ENCODE measurements around the gene MYO10. TPM values are rescaled to one million over a fixed set of nuclear protein-coding genes. Genes with fewer than 3 reads are reported as not detected.

The MYO10 gene
- total and polyA plus RNA-seq, 4 experiments from 2014 or later, result 0.05 to 0.17 TPM; not detected in 2

- ChIA-PET CTCF (ENCODE audit: partially characterized antibody) (interaction anchor here (1.2 to 3.8 kb wide), 4 partner anchors 8 to 120 kb away, joined by 3 to 15 read pairs (median 6); partner anchors contain the start of gene RETREG1), POLR2A (ENCODE audit: partially characterized antibody) (no interaction called here)
- H3K4me3 Mint-ChIP-seq, result no peak overlapping the region
- peaks cover 3 to 5% of the 10 kb centered on the region in 2 donors for H3K27me3 Mint-ChIP-seq
- H3K27ac Mint-ChIP-seq, result peak overlapping the region in 1 of 7 donors; percentile 43
- H3K4me3 ChIP-seq (ENCODE audit: low read length in 2 of 2), result no peak overlapping the region
- no peaks in the 10 kb centered on the region for H3K36me3 Mint-ChIP-seq
- H3K4me1 ChIP-seq (ENCODE audit: insufficient read depth, low read length), result no peaks in the 10 kb centered on the region
- H3K27ac ChIP-seq (ENCODE audit: low read depth, low read length), result no peak overlapping the region
- H3K9me3 ChIP-seq (ENCODE audit: control insufficient read depth in 1 of 2, low read length in 2 of 2), result no peaks in the 10 kb centered on the region
- peaks cover 0 to 3% (median 0%) of the 10 kb centered on the region in 4 donors for H3K4me1 Mint-ChIP-seq
- no peaks in the 10 kb centered on the region for H3K36me3 ChIP-seq (ENCODE audit: insufficient read depth, low read length)
- no peak for DNase-seq
- H3K27me3 ChIP-seq (ENCODE audit: insufficient read depth, low read length), result no peaks in the 10 kb centered on the region
- intact Hi-C loops (cut with micrococcal nuclease), result no loop called here
- no peaks in the 10 kb centered on the region for H3K9me3 Mint-ChIP-seq
These were observed 271.7 kb downstream of the MYO10 start for GRCh38 chr5:16664368-16664767.

GRCh38 chr5:16663840-16664239 is 272.2 kb downstream of the MYO10 start:
- no peak overlapping the region for H3K4me3 ChIP-seq (ENCODE audit: low read length in 2 of 2)
- DNase-seq, result no peak
- intact Hi-C loops (cut with micrococcal nuclease), result no loop called here
- no peaks in the 10 kb centered on the region for H3K9me3 Mint-ChIP-seq
- peaks cover 0 to 3% (median 0%) of the 10 kb centered on the region in 4 donors for H3K4me1 Mint-ChIP-seq
- no peaks in the 10 kb centered on the region for H3K36me3 ChIP-seq (ENCODE audit: insufficient read depth, low read length)
- H3K4me1 ChIP-seq (ENCODE audit: insufficient read depth, low read length), result no peaks in the 10 kb centered on the region
- no peak overlapping the region for H3K27ac Mint-ChIP-seq
- CTCF ChIA-PET (ENCODE audit: partially characterized antibody), result interaction anchor here (1.1 to 2.3 kb wide), 3 partner anchors 9 to 157 kb away, joined by 3 to 7 read pairs (median 4); partner anchors contain the start of gene RETREG1
- peaks cover 3 to 5% of the 10 kb centered on the region in 2 donors for H3K27me3 Mint-ChIP-seq
- H3K27me3 ChIP-seq (ENCODE audit: insufficient read depth, low read length), result no peaks in the 10 kb centered on the region
- no peaks in the 10 kb centered on the region for H3K36me3 Mint-ChIP-seq
- POLR2A ChIA-PET (ENCODE audit: partially characterized antibody), result no interaction called here
- H3K4me3 Mint-ChIP-seq, result no peak overlapping the region
- no peak overlapping the region for H3K27ac ChIP-seq (ENCODE audit: low read depth, low read length)
- H3K9me3 ChIP-seq (ENCODE audit: control insufficient read depth in 1 of 2, low read length in 2 of 2), result no peaks in the 10 kb centered on the region

DNA sequence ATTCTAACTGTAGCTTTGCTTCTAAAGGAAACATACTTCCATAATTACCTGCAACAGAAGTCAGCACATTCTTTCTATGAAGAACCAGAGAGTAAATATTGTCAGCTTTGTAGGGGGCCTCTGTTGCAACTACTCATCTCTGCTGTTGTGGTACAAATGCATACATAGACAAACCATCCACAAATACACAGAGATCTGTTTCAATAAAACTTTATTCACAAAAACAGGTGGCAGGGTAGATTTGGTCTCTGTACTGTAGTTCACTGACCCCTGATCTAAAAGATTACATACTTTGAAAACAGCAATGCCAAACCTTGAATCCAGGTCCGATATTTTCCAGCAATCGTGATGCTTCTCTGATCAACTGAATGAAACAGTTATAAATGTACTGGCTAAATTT is 274.4 kb downstream of the MYO10 start:
- Mint-ChIP-seq H3K4me3 (no peak overlapping the region), H3K4me1 (peaks cover 0 to 1% (median 0%) of the 10 kb centered on the region in 4 donors), H3K9me3 (peaks cover 0 to 3% (median under 1%) of the 10 kb centered on the region in 8 donors), H3K27ac (no peak overlapping the region), H3K27me3 (peaks cover 3 to 5% of the 10 kb centered on the region in 2 donors), H3K36me3 (no peaks in the 10 kb centered on the region)
- intact Hi-C loops (cut with micrococcal nuclease), result no loop called here
- POLR2A ChIA-PET (ENCODE audit: partially characterized antibody), result no interaction called here
- H3K4me1 ChIP-seq (ENCODE audit: insufficient read depth, low read length), result no peaks in the 10 kb centered on the region
- no peaks in the 10 kb centered on the region for H3K36me3 ChIP-seq (ENCODE audit: insufficient read depth, low read length)
- CTCF ChIA-PET (ENCODE audit: partially characterized antibody), result interaction anchor here (1.6 kb wide), 1 partner anchor 14 kb away, joined by 5 read pairs; no protein-coding TSS in a partner anchor
- no peak overlapping the region for H3K4me3 ChIP-seq (ENCODE audit: low read length in 2 of 2)
- H3K9me3 ChIP-seq (ENCODE audit: control insufficient read depth in 1 of 2, low read length in 2 of 2), result no peaks in the 10 kb centered on the region
- no peak for DNase-seq
- no peak overlapping the region for H3K27ac ChIP-seq (ENCODE audit: low read depth, low read length)
- no peaks in the 10 kb centered on the region for H3K27me3 ChIP-seq (ENCODE audit: insufficient read depth, low read length)

- Mint-ChIP-seq H3K4me3 (no peak overlapping the region), H3K9me3 (peaks cover 0 to 4% (median under 1%) of the 10 kb centered on the region in 8 donors), H3K4me1 (no peaks in the 10 kb centered on the region), H3K36me3 (no peaks in the 10 kb centered on the region), H3K27ac (no peak overlapping the region), H3K27me3 (peaks cover 3 to 9% of the 10 kb centered on the region in 2 donors)
- Histone ChIP-seq H3K36me3 (ENCODE audit: insufficient read depth, low read length) (no peaks in the 10 kb centered on the region), H3K9me3 (ENCODE audit: control insufficient read depth in 1 of 2, low read length in 2 of 2) (no peaks in the 10 kb centered on the region), H3K27me3 (ENCODE audit: insufficient read depth, low read length) (no peaks in the 10 kb centered on the region), H3K27ac (ENCODE audit: low read depth, low read length) (no peak overlapping the region), H3K4me3 (ENCODE audit: low read length in 2 of 2) (no peak overlapping the region), H3K4me1 (ENCODE audit: insufficient read depth, low read length) (no peaks in the 10 kb centered on the region)
- ChIA-PET CTCF (ENCODE audit: partially characterized antibody) (interaction anchor here (1.6 kb wide), 1 partner anchor 15 kb away, joined by 5 read pairs; no protein-coding TSS in a partner anchor), POLR2A (ENCODE audit: partially characterized antibody) (no interaction called here)
- no peak for DNase-seq
- intact Hi-C loops (cut with micrococcal nuclease), result no loop called here
These were observed 275.1 kb downstream of the MYO10 start for GRCh38 chr5:16660982-16661381.

DNA sequence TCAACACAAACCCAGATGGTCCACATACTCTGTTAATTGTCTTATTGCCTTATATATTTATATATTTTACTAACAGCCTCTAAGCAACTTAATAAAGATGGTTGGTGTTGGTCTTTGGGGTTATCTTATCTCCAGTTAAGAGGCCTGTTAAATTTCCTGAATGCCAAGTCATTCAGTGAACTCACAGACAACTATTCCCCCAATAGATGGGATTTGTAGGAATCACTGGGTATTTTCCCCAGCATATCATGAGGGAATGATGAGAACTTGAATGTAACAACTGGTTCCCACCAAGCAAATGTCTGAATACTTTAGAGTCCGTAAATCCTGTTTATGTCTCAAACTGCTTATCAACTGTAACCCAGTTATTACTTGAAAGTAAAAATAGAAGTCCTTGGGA is 276.6 kb downstream of the MYO10 start:
- Mint-ChIP-seq H3K27me3 (peaks cover 3 to 9% of the 10 kb centered on the region in 2 donors), H3K4me1 (no peaks in the 10 kb centered on the region), H3K27ac (no peak overlapping the region), H3K9me3 (peaks cover 0 to 4% (median under 1%) of the 10 kb centered on the region in 8 donors), H3K4me3 (no peak overlapping the region), H3K36me3 (no peaks in the 10 kb centered on the region)
- H3K9me3 ChIP-seq (ENCODE audit: control insufficient read depth in 1 of 2, low read length in 2 of 2), result no peaks in the 10 kb centered on the region
- H3K4me3 ChIP-seq (ENCODE audit: low read length in 2 of 2), result no peak overlapping the region
- no peak overlapping the region for H3K27ac ChIP-seq (ENCODE audit: low read depth, low read length)
- intact Hi-C loops (cut with micrococcal nuclease), result no loop called here
- H3K27me3 ChIP-seq (ENCODE audit: insufficient read depth, low read length), result no peaks in the 10 kb centered on the region
- no peaks in the 10 kb centered on the region for H3K4me1 ChIP-seq (ENCODE audit: insufficient read depth, low read length)
- no peaks in the 10 kb centered on the region for H3K36me3 ChIP-seq (ENCODE audit: insufficient read depth, low read length)
- POLR2A ChIA-PET (ENCODE audit: partially characterized antibody), result no interaction called here
- CTCF ChIA-PET (ENCODE audit: partially characterized antibody), result interaction anchor here (0.7 kb wide), 1 partner anchor 107 kb away, joined by 3 read pairs; no protein-coding TSS in a partner anchor
- DNase-seq, result no peak

- Mint-ChIP-seq H3K36me3 (no peaks in the 10 kb centered on the region), H3K4me1 (no peaks in the 10 kb centered on the region), H3K4me3 (no peak overlapping the region), H3K27me3 (peaks cover 3 to 4% of the 10 kb centered on the region in 2 donors), H3K27ac (no peak overlapping the region), H3K9me3 (peaks cover 0 to 4% (median under 1%) of the 10 kb centered on the region in 8 donors)
- Histone ChIP-seq H3K36me3 (ENCODE audit: insufficient read depth, low read length) (no peaks in the 10 kb centered on the region), H3K9me3 (ENCODE audit: control insufficient read depth in 1 of 2, low read length in 2 of 2) (no peaks in the 10 kb centered on the region), H3K27me3 (ENCODE audit: insufficient read depth, low read length) (no peaks in the 10 kb centered on the region), H3K27ac (ENCODE audit: low read depth, low read length) (no peak overlapping the region), H3K4me1 (ENCODE audit: insufficient read depth, low read length) (no peaks in the 10 kb centered on the region), H3K4me3 (ENCODE audit: low read length in 2 of 2) (no peak overlapping the region)
- intact Hi-C loops (cut with micrococcal nuclease), result no loop called here
- ChIA-PET CTCF (ENCODE audit: partially characterized antibody) (interaction anchor here (2.0 kb wide), 1 partner anchor 10 kb away, joined by 6 read pairs; no protein-coding TSS in a partner anchor), POLR2A (ENCODE audit: partially characterized antibody) (no interaction called here)
- no peak for DNase-seq
These were observed 279.4 kb downstream of the MYO10 start for GRCh38 chr5:16656561-16657191.

DNA sequence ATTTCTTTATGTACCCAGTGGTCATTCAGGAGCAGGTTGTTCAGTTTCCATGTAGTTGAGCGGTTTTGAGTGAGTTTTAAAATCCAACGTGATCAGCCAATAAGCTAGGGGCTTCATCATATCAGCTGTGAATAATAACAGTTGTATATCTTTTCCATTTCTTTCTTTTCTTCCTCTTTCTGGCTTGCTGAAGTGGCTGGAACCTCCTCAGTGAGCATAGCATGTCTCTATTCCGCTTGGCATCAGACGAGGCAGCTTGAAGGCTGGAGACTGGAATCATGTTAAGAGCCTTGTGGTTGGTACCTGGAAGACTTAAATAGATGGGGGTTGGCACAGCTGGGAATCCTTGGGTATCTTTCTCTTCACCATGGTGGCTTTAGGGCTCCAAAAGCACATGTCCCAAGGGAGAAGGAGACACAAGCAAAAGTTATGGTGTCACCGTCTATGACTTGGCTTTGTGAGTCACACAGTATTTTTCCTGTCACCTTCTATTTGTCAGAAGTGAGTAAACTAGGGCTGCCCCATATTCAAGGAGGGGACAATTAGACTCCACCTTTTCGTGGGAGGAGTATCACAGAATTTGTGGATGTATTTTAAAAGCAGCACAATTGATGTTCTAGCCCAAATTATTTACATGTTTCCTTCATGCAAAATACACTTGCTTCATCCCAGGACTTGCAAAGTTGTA is 281.3 kb downstream of the MYO10 start:
- intact Hi-C loops (cut with micrococcal nuclease), result no loop called here
- Histone ChIP-seq H3K27me3 (ENCODE audit: insufficient read depth, low read length) (no peaks in the 10 kb centered on the region), H3K4me3 (ENCODE audit: low read length in 2 of 2) (no peak overlapping the region), H3K4me1 (ENCODE audit: insufficient read depth, low read length) (no peaks in the 10 kb centered on the region), H3K36me3 (ENCODE audit: insufficient read depth, low read length) (no peaks in the 10 kb centered on the region), H3K27ac (ENCODE audit: low read depth, low read length) (no peak overlapping the region), H3K9me3 (ENCODE audit: control insufficient read depth in 1 of 2, low read length in 2 of 2) (no peaks in the 10 kb centered on the region)
- Mint-ChIP-seq H3K9me3 (peaks cover 0 to 6% (median 2%) of the 10 kb centered on the region in 8 donors), H3K4me3 (no peak overlapping the region), H3K4me1 (no peaks in the 10 kb centered on the region), H3K36me3 (no peaks in the 10 kb centered on the region), H3K27me3 (peaks cover 0 to 4% of the 10 kb centered on the region in 2 donors), H3K27ac (no peak overlapping the region)
- POLR2A ChIA-PET (ENCODE audit: partially characterized antibody), result no interaction called here
- DNase-seq, result no peak
- CTCF ChIA-PET (ENCODE audit: partially characterized antibody), result no interaction called here

Measured in CD4-positive, alpha-beta memory T cell (primary cell).